ENCODE data around the gene VAV3.
A peak's percentile ranks its signal among the peaks of the same experiment; 100 is the strongest.

VAV3 gene

GRCh38 chr1:107532318-107532717 lies 432.7 kb downstream of the VAV3 start:
- DNase-seq (ENCODE audit: low spot score): no peak

DNA sequence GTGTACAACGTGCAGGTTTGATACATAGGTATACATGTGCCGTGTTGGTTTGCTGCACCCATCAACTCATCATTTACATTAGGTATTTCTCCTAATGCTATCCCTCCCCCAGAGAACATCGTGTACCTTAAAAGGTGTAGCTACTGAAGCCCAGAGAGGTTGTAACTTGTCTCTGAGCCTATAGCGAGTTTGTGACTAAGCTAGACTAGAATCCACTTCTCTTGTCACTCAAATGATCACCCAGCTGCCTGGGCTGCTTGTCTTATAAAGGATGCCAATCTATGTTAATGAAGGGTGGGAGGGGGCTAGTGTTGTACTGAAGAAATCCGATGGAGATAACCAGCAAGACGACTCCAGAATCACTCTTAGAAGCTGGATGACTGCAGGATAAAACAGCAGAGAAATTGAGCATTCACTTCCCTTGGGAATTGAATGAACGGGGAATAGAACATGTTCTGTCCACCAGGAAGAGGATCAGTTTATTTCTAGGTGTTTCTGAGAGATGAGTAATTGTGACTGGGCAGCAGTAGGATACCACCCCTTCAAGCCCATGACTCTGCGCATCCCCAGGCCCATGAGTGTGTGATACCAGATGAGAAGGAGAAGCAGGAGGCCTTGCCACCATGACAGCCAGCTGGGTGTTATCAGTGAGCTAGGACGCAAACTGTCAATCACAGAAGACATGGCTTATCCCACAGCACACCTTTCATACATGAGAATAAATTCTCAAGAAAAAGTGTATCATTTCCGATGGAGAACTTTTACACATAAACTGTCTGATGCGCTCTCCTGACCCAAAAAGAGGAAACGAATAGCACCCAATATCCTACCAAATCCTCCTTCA lies 433.7 kb downstream of the VAV3 start:
- DNase-seq (ENCODE audit: low spot score): no peak

- DNase-seq (ENCODE audit: low spot score): no peak
Observed at GRCh38 chr1:107530543-107530942, 434.4 kb downstream of the VAV3 start.

GRCh38 chr1:107529511-107530149 lies 435.4 kb downstream of the VAV3 start:
- DNase-seq (ENCODE audit: low spot score): peak; percentile 65

GRCh38 chr1:107526524-107527198 lies 438.3 kb downstream of the VAV3 start:
- no peak for DNase-seq (ENCODE audit: low spot score)

- DNase-seq (ENCODE audit: low spot score): no peak
Observed at GRCh38 chr1:107525961-107526360, 439.0 kb downstream of the VAV3 start.

- no peak for DNase-seq (ENCODE audit: low spot score)
Observed at GRCh38 chr1:107525145-107525544, 439.8 kb downstream of the VAV3 start.

DNA sequence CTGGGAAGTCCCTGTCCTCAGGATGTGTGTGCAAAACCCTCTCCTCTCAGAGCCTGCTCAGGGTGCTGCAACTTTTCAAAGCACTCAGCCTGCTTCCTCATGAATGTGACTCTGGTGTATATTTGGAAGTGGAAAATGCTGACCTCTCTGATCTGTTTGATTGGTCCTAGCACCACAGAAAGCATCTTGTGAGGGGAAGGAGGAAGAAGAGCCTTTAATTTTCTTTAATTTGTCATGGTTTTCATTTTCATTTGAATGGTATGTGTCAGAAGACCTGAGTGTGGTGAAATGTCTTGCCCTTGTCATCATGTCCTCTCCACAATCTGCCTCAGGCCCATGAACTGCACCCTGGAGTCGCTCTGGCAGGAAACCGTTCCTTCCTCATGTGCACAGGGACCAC lies 440.7 kb downstream of the VAV3 start:
- DNase-seq (ENCODE audit: low spot score): no peak

DNA sequence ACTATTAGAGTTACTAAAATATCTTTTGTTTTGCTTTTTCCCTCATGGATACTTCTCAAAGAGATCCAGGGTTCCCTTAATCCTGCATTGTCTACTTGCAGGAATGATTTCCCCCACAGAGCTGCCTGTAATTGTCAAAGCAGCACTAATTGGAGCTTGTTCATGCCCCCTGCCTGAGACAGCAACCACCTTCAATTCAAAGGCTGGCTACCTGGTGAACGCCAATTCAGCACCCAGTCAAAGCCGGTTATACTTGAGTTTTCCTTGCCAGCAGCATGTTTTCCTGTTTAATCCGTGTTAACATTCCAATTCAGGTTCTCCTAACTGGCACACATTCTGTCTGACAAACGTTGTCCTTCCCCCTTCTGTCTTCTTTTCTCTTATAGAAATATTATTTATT lies 441.2 kb downstream of the VAV3 start:
- no peak for DNase-seq (ENCODE audit: low spot score)

DNA sequence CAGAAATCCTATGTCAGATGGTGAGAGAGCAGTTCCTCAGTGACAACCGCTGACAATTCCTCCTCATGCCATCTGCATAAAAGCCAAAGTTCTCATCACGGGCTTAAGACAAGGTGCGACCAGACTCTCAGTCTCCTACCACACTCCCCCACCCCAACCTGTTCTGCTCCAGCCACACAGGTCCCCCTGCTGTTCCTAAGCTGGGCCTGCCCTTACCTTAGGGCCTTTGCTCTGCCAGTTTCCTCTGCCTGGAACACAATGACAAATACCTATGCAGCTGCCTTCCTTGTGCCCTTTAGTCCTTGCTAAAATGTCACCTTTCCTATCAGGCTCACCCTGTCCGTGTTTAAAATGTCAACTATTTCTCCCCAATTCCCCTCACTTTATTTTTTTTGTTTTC lies 441.9 kb downstream of the VAV3 start:
- DNase-seq (ENCODE audit: low spot score): no peak

Measured in germinal center (tissue), 1 donor.